Breast epithelium (tissue), 4 donors: ENCODE results near the gene C1orf21. TPM values are rescaled to one million over a fixed set of nuclear protein-coding genes. Genes with fewer than 3 reads are reported as not detected.
"Not testable (repeated sequence)": the region's sequence is repeated elsewhere in the genome, so short reads cannot be mapped to it uniquely, and the experiment has no call there.

ENCODE experiments used
- DNase-seq, 2 donors: peaks; one replicate each; pipeline ENCODE4 v3.0.0-alpha.2; 2019; ENCODE audit warnings: low spot score in 2 of 2
- H3K27ac ChIP-seq, 2 donors: fragments of 200-600 bp; sonication (generic) in 1 of 2; one replicate each; pipeline ENCODE4 v1.5.1; 2016 to 2019; ENCODE audit warnings: mild to moderate bottlenecking in 1 of 2
- H3K27me3 ChIP-seq, 2 donors: fragments of 200-600 bp; sonication (generic) in 1 of 2; one replicate each; pipeline versions ENCODE4 v1.5.1 to v1.6.0; 2017 to 2019; ENCODE audit warnings: control low read depth in 1 of 2, mild to moderate bottlenecking in 1 of 2
- H3K36me3 ChIP-seq: fragments of 200-600 bp; one replicate; pipeline ENCODE4 v1.5.1; 2019
- H3K4me1 ChIP-seq, 2 donors: fragments of 200-600 bp; sonication (generic); one replicate each; pipeline ENCODE4 v1.5.1; 2016 to 2019; ENCODE audit warnings: control low read depth in 1 of 2
- H3K4me3 ChIP-seq, 3 donors: fragments of 200-600 bp; sonication (generic); 1 replicate in 2 of 3; 2 replicates in 1 of 3; pipeline ENCODE4 v1.5.1; 2016 to 2019; ENCODE audit warnings: mild to moderate bottlenecking in 3 of 3, moderate library complexity in 2 of 3
- H3K9me3 ChIP-seq, 2 donors: fragments of 200-600 bp; sonication (generic) in 1 of 2; one replicate each; pipeline ENCODE4 v1.5.1; 2016 to 2019; ENCODE audit warnings: control low read depth in 1 of 2
- POLR2A ChIP-seq: fragments of 450-650 bp; IDR thresholded peaks from one replicate; pipeline ENCODE4 v1.6.1; 2016; ENCODE audit warnings: antibody characterized with exemption, mild to moderate bottlenecking, moderate library complexity
- POLR2AphosphoS5 ChIP-seq, 3 donors: sonication (generic); formaldehyde crosslinking; IDR thresholded peaks; one replicate each; pipeline ENCODE4 v1.6.1; 2017; ENCODE audit warnings: antibody characterized with exemption in 3 of 3
- intact Hi-C: fragments of 100-400 bp; cut with DNase I; formaldehyde crosslinking; loops from one replicate; pipeline ENCODE4 v1.15.1; 2023; ENCODE audit warnings: low total_unique reads
- total RNA-seq, 3 donors: library from RNA; depleted of rRNA; stranded (reverse); fragments of >200 nt; gene quantifications; one replicate each; pipeline ENCODE4 v1.1.0, GENCODE V29; 2016
- TF ChIP-seq, protein P1 (sequence below), 3 donors: fragments of 450-650 bp; IDR thresholded peaks; one replicate each; pipeline ENCODE4 v1.5.1; 2016 to 2017; ENCODE audit warnings: antibody characterized with exemption in 3 of 3, mild to moderate bottlenecking in 3 of 3, moderate library complexity in 3 of 3

Gene C1orf21, protein sequence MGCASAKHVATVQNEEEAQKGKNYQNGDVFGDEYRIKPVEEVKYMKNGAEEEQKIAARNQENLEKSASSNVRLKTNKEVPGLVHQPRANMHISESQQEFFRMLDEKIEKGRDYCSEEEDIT
- total RNA-seq = 10 to 100 TPM; 31.5 to 75.7 (median 54.7) TPM

DNA sequence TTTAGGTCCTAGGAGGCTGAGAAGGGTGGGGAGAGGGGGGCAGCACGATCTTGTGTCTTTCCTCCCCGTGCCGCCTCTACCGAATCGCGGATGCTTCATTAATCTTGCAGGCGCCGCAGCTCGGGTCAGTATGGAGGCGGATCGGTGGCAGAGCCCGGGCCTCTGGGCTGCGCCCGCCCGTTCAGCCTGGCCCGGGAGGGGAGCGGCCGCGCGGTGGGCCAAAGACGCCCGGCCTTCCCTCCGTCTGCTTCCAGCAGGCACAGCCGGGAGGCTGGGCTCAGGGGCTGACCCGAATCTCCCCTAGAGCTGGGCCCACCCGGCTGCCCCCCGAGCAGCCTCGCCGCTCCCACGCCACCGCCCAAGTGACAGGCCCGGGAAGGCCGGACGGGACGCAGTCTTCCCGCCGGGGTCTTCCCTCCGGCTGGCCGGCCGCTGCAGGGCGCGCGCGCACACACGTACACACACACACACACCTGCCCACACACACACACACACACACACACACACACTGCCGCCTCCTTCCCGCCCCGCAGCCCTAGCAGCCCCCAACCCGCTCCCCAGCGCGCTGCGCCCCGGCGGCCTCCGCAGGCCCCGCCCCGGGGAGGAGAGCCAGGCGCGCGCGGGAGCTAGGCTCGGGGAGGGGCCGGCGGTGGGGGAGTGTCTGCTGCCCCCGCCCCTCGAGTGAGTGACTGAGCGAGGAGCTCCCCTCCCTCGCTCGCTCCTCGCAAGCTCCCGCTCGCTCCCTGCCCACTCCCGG lies at the start of gene C1orf21:
Gene C1orf21 (plus strand): TSS at position 718 of the 757 bp plus-strand sequence. CDS start 90,481 bp downstream, outside the sequence.
- Histone ChIP-seq H3K4me3 (peak within 1 kb of the TSS; percentile 86 to 98 (median 92)), H3K9me3 (no peaks in the 10 kb centered on the region), H3K4me1 (no peaks in the 10 kb centered on the region), H3K27me3 (no peaks in the 10 kb centered on the region), H3K36me3 (no peaks in the 10 kb centered on the region), H3K27ac (peak within 1 kb of the TSS; percentile 91 to 93)
- intact Hi-C loops = no loop called here
- DNase-seq = peak; percentile 86 to 92
- peak in 2 of 3 donors; percentile 83 to 87 for TF ChIP-seq POLR2AphosphoS5 (IDR thresholded peaks at IDR 0.05)
- TF ChIP-seq POLR2A = peak; percentile 57
- TF ChIP-seq, protein P1, sequence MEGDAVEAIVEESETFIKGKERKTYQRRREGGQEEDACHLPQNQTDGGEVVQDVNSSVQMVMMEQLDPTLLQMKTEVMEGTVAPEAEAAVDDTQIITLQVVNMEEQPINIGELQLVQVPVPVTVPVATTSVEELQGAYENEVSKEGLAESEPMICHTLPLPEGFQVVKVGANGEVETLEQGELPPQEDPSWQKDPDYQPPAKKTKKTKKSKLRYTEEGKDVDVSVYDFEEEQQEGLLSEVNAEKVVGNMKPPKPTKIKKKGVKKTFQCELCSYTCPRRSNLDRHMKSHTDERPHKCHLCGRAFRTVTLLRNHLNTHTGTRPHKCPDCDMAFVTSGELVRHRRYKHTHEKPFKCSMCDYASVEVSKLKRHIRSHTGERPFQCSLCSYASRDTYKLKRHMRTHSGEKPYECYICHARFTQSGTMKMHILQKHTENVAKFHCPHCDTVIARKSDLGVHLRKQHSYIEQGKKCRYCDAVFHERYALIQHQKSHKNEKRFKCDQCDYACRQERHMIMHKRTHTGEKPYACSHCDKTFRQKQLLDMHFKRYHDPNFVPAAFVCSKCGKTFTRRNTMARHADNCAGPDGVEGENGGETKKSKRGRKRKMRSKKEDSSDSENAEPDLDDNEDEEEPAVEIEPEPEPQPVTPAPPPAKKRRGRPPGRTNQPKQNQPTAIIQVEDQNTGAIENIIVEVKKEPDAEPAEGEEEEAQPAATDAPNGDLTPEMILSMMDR (IDR thresholded peaks at IDR 0.05) = no peak

DNA sequence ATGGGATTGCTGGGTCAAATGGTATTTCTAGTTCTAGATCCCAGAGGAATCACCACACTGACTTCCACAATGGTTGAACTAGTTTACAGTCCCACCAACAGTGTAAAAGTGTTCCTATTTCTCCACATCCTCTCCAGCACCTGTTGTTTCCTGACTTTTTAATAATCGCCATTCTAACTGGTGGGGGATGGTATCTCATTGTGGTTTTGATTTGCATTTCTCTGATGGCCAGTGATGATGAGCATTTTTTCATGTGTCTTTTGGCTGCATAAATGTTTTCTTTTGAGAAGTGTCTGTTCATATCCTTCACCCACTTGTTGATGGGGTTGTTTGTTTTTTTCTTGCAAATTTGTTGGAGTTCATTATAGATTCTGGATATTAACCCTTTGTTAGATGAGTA lies 49.0 kb upstream of the C1orf21 start:
- H3K27me3 ChIP-seq, DNase-seq, intact Hi-C loops, H3K4me1 ChIP-seq, H3K9me3 ChIP-seq, H3K27ac ChIP-seq, H3K4me3 ChIP-seq, H3K36me3 ChIP-seq: not testable (repeated sequence)

DNA sequence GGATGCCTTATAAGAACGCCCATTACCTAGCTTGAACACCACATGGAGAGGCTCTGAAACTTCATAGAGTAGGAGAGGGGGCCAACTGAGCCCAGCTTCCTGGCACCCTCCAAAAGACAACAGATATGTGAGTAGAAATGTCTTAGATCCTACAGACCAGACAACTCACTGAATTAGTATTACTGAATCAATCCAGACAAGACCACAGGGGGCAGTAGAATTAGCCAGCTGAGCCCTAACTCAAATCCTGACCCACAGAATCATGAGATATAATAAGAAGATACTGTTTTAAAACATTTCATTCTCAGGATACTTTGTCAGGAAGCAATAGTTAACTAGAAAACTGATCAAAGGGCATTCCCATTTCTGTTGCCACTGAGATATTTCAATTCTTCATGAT lies 45.8 kb upstream of the C1orf21 start:
- no peak overlapping the region for H3K27ac ChIP-seq
- TF ChIP-seq, protein P1 (IDR thresholded peaks at IDR 0.05) = no peak
- TF ChIP-seq POLR2A (no peak), POLR2AphosphoS5 (IDR thresholded peaks at IDR 0.05) (no peak)
- intact Hi-C loops = no loop called here
- H3K4me1 ChIP-seq = no peaks in the 10 kb centered on the region
- DNase-seq = no peak
- no peaks in the 10 kb centered on the region for H3K36me3 ChIP-seq
- H3K27me3 ChIP-seq = no peaks in the 10 kb centered on the region
- peaks cover 4 to 5% of the 10 kb centered on the region in 2 donors for H3K9me3 ChIP-seq
- H3K4me3 ChIP-seq = no peak overlapping the region

DNA sequence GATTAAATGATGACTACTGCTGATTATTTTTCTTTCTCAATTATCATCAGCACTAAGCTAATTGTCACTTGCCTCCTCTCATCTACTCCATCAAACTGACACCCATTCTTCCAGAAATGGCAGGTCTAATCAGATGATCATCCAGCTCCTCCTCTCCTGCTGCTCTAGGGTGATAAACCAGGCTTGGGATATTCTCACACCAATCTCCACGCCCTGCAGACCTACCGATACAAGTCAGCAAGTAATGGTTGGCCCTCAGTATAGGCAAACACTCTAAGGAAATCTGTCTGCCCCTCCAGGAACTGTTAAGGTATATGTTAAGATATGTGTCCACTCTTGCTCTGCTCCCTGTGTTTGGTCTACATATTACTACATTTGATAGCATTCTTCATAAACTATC lies 36.3 kb upstream of the C1orf21 start:
- Histone ChIP-seq H3K27ac (no peak overlapping the region), H3K4me3 (no peak overlapping the region), H3K27me3 (no peaks in the 10 kb centered on the region), H3K4me1 (no peaks in the 10 kb centered on the region), H3K36me3 (no peaks in the 10 kb centered on the region), H3K9me3 (no peaks in the 10 kb centered on the region)
- intact Hi-C loops = no loop called here
- TF ChIP-seq, protein P1 (IDR thresholded peaks at IDR 0.05) = no peak
- TF ChIP-seq POLR2A (no peak), POLR2AphosphoS5 (IDR thresholded peaks at IDR 0.05) (no peak)
- DNase-seq = no peak

DNA sequence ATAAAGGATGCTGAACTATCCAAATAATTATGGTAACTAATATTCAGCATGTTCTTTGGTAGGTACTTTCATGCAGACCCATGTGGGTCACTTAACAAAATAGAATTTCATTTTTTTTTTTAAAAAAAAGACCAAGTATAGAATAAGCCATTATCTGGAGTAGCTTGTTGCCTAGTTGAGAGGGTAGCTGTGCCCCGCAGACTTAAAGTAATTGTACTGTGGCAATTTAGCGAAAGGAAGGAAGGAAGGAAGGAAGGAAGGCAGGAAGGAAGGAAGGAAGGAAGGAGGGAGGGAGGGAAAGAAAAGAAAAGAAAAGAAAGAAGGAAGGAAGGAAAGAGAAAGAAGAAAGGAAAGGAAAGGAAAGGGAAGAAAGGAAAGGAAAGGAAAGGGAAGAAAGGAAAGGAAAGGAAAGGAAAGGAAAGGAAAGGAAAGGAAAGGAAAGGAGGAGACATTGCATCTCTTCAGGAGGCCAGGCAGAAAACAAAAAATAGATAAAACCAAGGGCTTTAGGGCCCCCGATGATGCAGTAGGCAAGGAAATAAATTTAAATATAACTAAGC lies 35.3 kb upstream of the C1orf21 start:
- TF ChIP-seq, protein P1 (IDR thresholded peaks at IDR 0.05) = no peak
- no peak for TF ChIP-seq POLR2AphosphoS5 (IDR thresholded peaks at IDR 0.05)
- no peak for TF ChIP-seq POLR2A
- Histone ChIP-seq H3K27ac (no peak overlapping the region), H3K4me1 (no peaks in the 10 kb centered on the region), H3K9me3 (no peaks in the 10 kb centered on the region), H3K36me3 (no peaks in the 10 kb centered on the region), H3K4me3 (no peak overlapping the region), H3K27me3 (no peaks in the 10 kb centered on the region)
- intact Hi-C loops = no loop called here
- no peak for DNase-seq
